HG03571 (cell line): ENCODE results near the gene NEK2.
"Not testable (repeated sequence)": the region's sequence is repeated elsewhere in the genome, so short reads cannot be mapped to it uniquely, and the experiment has no call there.

Experiments used
- ATAC-seq: cut with Tn5 transposase; IDR thresholded peaks from one replicate; pipeline ENCODE4 v1.9.1; 2021; ENCODE audit not compliant: unreplicated experiment

The NEK2 gene

GRCh38 chr1:211695135-211695816 lies 19.9 kb upstream of the NEK2 start:
- ATAC-seq: peak; percentile 35

GRCh38 chr1:211693911-211694310 lies 18.5 kb upstream of the NEK2 start:
- ATAC-seq: not testable (repeated sequence)

GRCh38 chr1:211688421-211688820 lies 13.0 kb upstream of the NEK2 start:
- no peak for ATAC-seq

GRCh38 chr1:211687462-211688215 lies 12.2 kb upstream of the NEK2 start:
- ATAC-seq: no peak

GRCh38 chr1:211685823-211686222 lies 10.4 kb upstream of the NEK2 start:
- no peak for ATAC-seq

GRCh38 chr1:211684791-211685190 lies 9.4 kb upstream of the NEK2 start:
- no peak for ATAC-seq

- ATAC-seq: no peak
Measured at GRCh38 chr1:211684331-211684730, 8.9 kb upstream of the NEK2 start.

GRCh38 chr1:211683396-211684297 lies 8.2 kb upstream of the NEK2 start:
- ATAC-seq: no peak

- ATAC-seq: not testable (repeated sequence)
Measured at GRCh38 chr1:211682186-211682585, 6.8 kb upstream of the NEK2 start.

GRCh38 chr1:211680752-211681327 lies 5.4 kb upstream of the NEK2 start:
- peak; percentile 84 for ATAC-seq

GRCh38 chr1:211677659-211678058 lies 2.2 kb upstream of the NEK2 start:
- ATAC-seq: no peak

GRCh38 chr1:211676761-211677160 lies 1.3 kb upstream of the NEK2 start:
- ATAC-seq: no peak

GRCh38 chr1:211676106-211676583 lies 724 bp upstream of the NEK2 start:
- ATAC-seq: no peak

GRCh38 chr1:211667065-211667617 lies 8.3 kb downstream of the NEK2 start:
- no peak for ATAC-seq

GRCh38 chr1:211660718-211661222 lies 14.7 kb downstream of the NEK2 start:
- ATAC-seq: no peak

GRCh38 chr1:211656728-211657127 lies 18.7 kb downstream of the NEK2 start:
- ATAC-seq: no peak

GRCh38 chr1:211654838-211655787 lies 20.3 kb downstream of the NEK2 start:
- peak; percentile 92 for ATAC-seq

GRCh38 chr1:211653959-211654496 lies 21.4 kb downstream of the NEK2 start:
- no peak for ATAC-seq

- no peak for ATAC-seq
Measured at GRCh38 chr1:211653293-211653692, 22.1 kb downstream of the NEK2 start.
